ENCODE measurements around the gene KCNK13.
"Not testable (repeated sequence)": the region's sequence is repeated elsewhere in the genome, so short reads cannot be mapped to it uniquely, and the experiment has no call there.

Gene KCNK13

DNA sequence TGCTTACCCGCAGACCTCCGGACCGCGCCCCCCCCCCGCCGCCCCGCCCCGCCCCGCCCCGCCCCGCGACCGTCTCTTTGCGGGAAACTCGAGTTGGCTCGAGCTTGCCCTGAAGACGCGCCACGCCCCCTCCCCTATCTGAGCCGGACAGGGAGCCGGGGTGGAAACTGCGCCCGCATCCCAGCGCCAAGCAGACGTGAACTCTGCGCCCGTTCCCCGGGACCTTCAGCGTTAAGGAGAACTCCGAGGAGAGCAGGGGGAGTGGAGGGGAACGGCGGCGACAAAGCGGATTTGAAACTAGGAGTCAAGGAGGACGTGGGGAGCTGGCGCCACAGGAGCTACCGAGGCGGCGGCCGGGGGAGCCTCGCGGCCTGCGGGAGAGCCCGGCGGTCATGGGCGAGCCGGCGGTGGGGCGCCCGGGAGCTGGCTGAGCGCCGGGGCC lies at the start of gene KCNK13:
Gene KCNK13 (plus strand): TSS at position 310 of the 442 bp plus-strand sequence. CDS start 212 bp downstream, outside the sequence.
- Mint-ChIP-seq H3K27me3 (peaks cover 69% of the 10 kb centered on the region), H3K27ac (no peak within 1 kb of the TSS), H3K4me3 (peak within 1 kb of the TSS; percentile 74), H3K36me3 (ENCODE audit: low read depth) (no peaks in the 10 kb centered on the region), H3K9me3 (no peaks in the 10 kb centered on the region), H3K4me1 (peaks cover 21% of the 10 kb centered on the region)
- no peak for ATAC-seq
- peak; percentile 19 for DNase-seq

DNA sequence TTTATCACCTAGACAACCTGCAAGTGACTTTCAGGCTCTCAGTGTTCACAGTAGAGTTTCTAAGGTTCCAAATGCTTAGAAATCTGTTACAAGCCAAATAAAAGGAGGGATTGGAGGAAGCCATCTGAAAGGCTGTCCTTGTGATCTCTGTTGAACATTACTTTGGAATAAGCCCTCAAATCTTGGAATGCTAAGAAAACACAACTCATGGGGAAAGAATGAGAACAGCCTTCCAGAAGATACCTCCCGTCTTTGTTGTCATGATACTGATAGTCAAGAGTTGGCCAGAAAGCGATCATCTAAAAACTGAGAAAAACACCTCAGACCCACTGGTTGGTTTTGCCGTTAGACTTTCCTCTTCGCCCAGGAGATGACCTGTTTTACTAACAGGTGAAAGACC lies 44.4 kb upstream of the KCNK13 start:
- ATAC-seq (no peak), DNase-seq (no peak)
- Mint-ChIP-seq H3K27ac (no peak overlapping the region), H3K27me3 (no peaks in the 10 kb centered on the region), H3K9me3 (no peaks in the 10 kb centered on the region), H3K4me3 (no peak overlapping the region), H3K36me3 (ENCODE audit: low read depth) (peaks cover 75% of the 10 kb centered on the region), H3K4me1 (peaks cover 6% of the 10 kb centered on the region)

DNA sequence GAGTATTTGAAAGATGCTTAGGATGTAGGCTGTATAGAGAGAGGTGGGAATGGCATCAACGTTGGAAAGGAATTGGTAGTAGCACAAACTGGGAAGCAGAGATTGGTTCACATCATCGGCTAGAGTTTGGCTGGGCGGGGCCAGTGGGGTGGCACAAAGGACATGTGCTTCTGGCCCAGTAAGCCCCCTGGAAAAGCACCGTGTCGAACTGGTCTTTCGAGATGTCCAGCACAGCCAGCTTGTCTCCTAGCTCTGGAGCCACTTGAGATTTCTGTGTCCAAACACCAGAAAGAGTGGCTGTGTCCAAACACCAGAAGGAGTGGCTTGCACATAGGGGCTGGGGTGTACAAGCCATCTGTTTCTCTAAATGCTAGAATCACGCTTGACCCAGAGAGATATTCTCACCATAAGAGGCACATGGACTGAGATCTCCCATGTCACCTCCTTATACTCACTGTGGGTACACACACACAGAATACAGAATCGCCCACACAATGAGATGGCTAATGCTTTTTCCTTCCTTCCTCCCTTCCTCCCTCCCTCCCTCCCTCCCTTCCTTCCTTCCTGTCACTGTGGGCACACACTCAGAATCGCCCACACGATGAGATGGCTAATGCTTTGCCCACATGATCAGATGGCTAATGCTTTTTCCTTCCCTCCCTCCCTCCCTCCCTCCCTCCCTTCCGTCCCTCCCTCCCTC lies 41.8 kb upstream of the KCNK13 start:
- Mint-ChIP-seq H3K36me3 (ENCODE audit: low read depth) (peaks cover 74% of the 10 kb centered on the region), H3K9me3 (no peaks in the 10 kb centered on the region), H3K4me3 (no peak overlapping the region), H3K27me3 (no peaks in the 10 kb centered on the region), H3K4me1 (peaks cover 6% of the 10 kb centered on the region), H3K27ac (no peak overlapping the region)
- DNase-seq (no peak), ATAC-seq (peak; percentile 19)

DNA sequence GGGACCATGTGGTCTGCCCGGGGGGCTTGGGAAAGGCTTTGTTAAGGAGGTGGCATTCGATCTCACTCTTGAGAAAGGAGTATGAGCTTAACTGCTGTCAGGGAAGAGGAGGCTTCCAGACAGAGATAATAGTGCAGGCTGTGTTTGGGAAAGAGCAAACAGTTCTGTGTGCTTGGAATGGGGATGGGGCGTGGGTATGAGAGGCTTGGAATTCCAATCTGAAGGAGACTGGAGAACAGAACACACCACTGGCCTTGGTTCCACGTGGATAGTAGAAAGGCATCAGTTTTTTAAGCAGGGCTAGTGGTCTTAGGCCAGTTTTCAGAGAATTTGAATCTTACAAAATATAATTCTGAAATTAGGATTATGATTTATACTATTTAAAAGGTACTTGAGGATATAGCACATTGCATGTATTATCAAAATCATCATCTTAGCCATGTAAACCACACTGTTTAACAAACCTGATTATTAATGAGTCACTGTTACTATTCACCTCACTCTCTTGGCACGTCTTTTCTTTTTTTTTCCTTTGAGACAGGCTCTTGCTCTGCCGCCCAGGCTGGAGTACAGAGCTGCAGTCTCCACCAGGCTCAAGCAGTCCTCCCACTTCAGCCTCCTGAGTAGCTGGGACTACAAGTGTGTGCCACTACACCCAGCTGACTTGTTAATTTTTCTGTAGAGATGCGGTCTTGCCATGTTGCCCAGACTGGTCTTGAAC lies 38.5 kb upstream of the KCNK13 start:
- H3K9me3 Mint-ChIP-seq, result no peaks in the 10 kb centered on the region
- H3K27ac Mint-ChIP-seq, result no peak overlapping the region
- no peaks in the 10 kb centered on the region for H3K27me3 Mint-ChIP-seq
- no peak for ATAC-seq
- H3K36me3 Mint-ChIP-seq (ENCODE audit: low read depth), result peaks cover 71% of the 10 kb centered on the region
- H3K4me3 Mint-ChIP-seq, result no peak overlapping the region
- peaks cover 6% of the 10 kb centered on the region for H3K4me1 Mint-ChIP-seq
- DNase-seq, result no peak

DNA sequence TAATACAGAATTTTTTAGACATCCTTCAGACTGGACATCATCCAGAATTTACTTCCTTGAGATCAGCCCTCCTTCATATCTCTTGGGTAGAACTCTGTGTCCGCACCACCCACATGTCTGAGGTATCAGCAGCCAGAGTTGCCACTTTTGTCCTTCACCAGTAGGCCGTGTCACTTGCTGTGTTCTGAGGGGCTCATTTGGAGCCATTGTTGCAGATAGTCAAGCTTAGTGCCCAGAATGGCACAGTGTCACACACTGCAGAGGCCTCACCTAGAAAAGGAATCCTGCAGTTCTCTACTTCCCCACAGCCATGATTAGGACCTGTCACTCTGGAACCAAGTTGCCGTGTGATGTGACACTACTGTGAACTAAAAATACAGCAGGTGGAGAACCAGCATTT lies 36.9 kb upstream of the KCNK13 start:
- no peak for DNase-seq
- Mint-ChIP-seq H3K4me1 (peaks cover under 1% of the 10 kb centered on the region), H3K9me3 (no peaks in the 10 kb centered on the region), H3K4me3 (no peak overlapping the region), H3K36me3 (ENCODE audit: low read depth) (peaks cover 66% of the 10 kb centered on the region), H3K27ac (no peak overlapping the region), H3K27me3 (no peaks in the 10 kb centered on the region)
- no peak for ATAC-seq

DNA sequence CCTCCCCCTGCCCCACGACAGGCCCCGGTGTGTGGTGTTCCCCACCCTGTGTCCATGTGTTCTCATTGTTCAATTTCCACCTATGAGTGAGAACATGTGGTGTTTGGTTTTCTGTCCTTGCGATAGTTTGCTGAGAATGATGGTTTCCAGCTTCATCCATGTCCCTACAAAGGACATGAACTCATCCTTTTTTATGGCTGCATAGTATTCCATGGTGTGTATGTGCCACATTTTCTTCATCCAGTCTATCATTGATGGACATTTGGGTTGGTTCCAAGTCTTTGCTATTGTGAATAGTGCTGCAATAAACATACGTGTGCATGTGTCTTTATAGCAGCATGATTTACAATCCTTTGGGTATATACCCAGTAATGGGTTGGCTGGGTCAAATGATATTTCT lies 35.2 kb upstream of the KCNK13 start:
- H3K27ac Mint-ChIP-seq, H3K27me3 Mint-ChIP-seq, ATAC-seq, H3K9me3 Mint-ChIP-seq, H3K4me1 Mint-ChIP-seq, H3K4me3 Mint-ChIP-seq, DNase-seq: not testable (repeated sequence)
- H3K36me3 Mint-ChIP-seq (ENCODE audit: low read depth), result peaks cover 62% of the 10 kb centered on the region

DNA sequence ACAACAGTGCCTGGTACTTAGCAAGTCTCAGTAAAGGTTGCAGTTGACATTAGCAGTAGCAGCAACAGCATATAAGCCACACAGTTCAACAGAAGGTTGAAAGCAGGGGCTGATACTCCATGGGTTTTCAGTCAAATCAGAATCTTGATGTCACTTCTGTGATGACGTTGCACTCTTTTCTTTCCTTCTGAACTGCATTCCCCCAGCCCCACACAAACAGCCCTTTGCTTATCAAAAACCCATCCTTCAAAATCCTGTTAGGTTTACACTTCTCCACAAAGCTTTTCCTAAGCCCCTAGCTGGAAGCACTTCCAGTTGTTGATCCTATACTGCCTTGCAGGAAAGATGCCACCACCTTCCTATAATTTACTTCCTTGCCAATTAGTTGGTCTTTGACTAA lies 34.0 kb upstream of the KCNK13 start:
- Mint-ChIP-seq H3K4me1 (no peaks in the 10 kb centered on the region), H3K36me3 (ENCODE audit: low read depth) (peaks cover 64% of the 10 kb centered on the region)

DNA sequence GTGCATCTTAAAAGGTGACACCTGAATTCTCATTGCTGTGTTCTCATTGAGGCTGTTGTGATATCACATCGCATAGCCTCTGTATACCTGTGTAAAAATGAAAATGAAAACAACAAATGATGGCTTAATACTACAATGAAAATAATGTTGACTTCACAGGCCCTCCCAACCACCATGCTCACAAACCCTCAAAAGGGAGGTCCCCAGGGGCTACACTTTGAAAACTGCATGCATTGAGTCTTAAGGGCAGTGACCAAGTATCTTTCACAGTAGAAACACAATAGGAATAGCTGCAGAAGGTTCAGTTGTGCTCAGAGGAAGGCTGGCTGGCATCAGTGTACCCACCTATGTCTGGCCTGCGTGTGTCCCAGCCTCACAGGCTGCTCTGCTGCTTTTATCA lies 27.6 kb upstream of the KCNK13 start:
- H3K27ac Mint-ChIP-seq, result no peak overlapping the region
- no peak overlapping the region for H3K4me3 Mint-ChIP-seq
- no peak for DNase-seq
- H3K36me3 Mint-ChIP-seq (ENCODE audit: low read depth), result peaks cover 56% of the 10 kb centered on the region
- H3K9me3 Mint-ChIP-seq, result no peaks in the 10 kb centered on the region
- H3K4me1 Mint-ChIP-seq, result peaks cover 7% of the 10 kb centered on the region
- H3K27me3 Mint-ChIP-seq, result no peaks in the 10 kb centered on the region
- ATAC-seq, result peak; percentile 24

More for the DNA sequence above, 34.0 kb upstream of the KCNK13 start:
- H3K27me3 Mint-ChIP-seq, result no peaks in the 10 kb centered on the region
- DNase-seq (no peak), ATAC-seq (no peak)
- no peak overlapping the region for H3K4me3 Mint-ChIP-seq
- no peaks in the 10 kb centered on the region for H3K9me3 Mint-ChIP-seq
- H3K27ac Mint-ChIP-seq, result no peak overlapping the region

DNA sequence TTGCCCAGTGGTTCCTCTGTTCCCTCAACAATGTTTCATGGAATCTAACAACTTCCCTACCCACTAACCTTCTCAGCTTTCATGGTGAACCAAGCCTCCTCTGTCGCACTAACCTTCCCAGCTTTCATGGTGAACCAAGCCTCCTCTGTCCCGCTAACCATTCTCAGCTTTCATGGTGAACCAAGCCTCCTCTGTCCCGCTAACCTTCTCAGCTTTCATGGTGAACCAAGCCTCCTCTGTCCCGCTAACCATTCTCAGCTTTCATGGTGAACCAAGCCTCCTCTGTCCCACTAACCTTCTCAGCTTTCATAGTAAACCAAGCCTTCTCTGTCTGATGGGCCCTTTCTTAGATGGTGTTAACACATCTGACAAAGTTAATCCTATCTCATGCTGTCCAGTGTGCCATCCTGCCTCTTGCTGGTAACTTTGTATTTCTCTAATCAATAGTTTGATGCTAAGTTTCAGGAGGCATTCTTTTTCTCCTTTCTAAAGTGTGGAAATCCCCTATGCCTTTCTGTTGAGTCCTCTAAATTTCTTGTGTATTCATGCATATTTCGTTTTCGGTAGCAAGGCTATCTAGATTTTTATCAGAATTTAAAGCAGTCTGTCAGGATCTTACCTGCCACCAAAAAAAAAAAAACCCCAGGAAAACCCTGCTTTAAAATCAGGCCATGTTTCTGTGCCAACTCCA lies 26.8 kb upstream of the KCNK13 start:
- DNase-seq, result no peak
- Mint-ChIP-seq H3K27me3 (no peaks in the 10 kb centered on the region), H3K9me3 (no peaks in the 10 kb centered on the region), H3K4me3 (no peak overlapping the region), H3K36me3 (ENCODE audit: low read depth) (peaks cover 64% of the 10 kb centered on the region), H3K4me1 (peaks cover 10% of the 10 kb centered on the region), H3K27ac (peak overlapping the region; percentile 22)
- ATAC-seq, result no peak

DNA sequence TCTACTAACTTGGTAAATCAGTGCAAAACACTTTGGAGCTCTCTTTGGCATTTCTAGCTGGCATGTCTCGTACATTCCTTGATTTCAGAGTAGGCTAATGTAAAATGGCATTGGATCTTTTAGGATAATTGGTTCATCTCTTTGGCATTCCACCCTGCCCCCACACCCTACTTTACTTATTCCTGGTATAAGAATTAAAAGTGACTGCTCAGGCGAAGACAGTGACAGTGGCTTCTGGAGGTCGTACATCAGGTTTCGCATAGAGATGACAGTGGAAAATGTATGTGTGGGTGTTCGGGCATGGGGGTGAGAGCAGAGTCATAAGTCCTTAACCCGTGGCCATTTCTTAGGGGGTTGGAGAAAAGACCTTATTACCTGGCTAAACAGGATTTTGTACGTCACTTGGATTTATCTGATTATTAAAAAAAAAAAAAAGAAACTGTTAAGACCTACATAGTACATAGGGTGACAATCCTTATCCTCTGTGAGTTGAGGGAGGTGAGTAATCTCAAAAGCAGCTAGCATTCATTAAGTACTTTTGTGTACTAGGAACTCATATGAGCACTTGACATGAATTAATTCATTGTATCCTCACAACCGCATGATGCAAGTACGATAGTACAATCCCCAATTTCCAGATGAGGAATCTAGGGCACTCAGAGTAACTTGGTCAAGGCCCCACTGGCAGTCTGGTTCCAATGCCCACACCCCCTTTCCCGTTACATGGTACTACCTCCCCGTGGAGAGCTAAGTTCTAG lies 22.4 kb upstream of the KCNK13 start:
- H3K36me3 Mint-ChIP-seq (ENCODE audit: low read depth), result peaks cover 73% of the 10 kb centered on the region
- H3K9me3 Mint-ChIP-seq, result no peaks in the 10 kb centered on the region
- no peak overlapping the region for H3K4me3 Mint-ChIP-seq
- ATAC-seq (no peak), DNase-seq (no peak)
- H3K27me3 Mint-ChIP-seq, result no peaks in the 10 kb centered on the region
- H3K4me1 Mint-ChIP-seq, result peaks cover 11% of the 10 kb centered on the region
- H3K27ac Mint-ChIP-seq, result no peak overlapping the region

DNA sequence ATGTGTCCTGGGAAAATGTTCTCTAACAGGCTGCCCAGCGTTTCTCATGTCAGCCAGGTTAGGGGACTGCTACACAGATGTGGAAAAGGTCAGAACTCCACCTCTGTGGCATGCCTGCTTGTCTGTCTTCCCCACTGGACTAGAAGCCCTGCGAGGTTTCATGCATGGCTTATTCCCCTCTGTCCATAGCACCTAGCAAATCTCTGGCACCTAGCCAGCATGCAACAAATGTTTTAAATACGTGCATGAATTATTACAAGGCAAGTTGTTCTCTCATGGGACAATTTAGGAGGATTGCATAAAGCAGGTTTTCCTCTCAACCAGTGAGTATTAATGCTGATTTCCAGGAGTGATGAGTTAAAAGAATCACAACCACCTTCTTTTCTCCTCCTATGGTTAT lies 21.4 kb upstream of the KCNK13 start:
- Mint-ChIP-seq H3K27ac (no peak overlapping the region), H3K4me3 (no peak overlapping the region), H3K36me3 (ENCODE audit: low read depth) (peaks cover 71% of the 10 kb centered on the region), H3K4me1 (peaks cover 7% of the 10 kb centered on the region), H3K9me3 (no peaks in the 10 kb centered on the region), H3K27me3 (no peaks in the 10 kb centered on the region)
- ATAC-seq (no peak), DNase-seq (no peak)

DNA sequence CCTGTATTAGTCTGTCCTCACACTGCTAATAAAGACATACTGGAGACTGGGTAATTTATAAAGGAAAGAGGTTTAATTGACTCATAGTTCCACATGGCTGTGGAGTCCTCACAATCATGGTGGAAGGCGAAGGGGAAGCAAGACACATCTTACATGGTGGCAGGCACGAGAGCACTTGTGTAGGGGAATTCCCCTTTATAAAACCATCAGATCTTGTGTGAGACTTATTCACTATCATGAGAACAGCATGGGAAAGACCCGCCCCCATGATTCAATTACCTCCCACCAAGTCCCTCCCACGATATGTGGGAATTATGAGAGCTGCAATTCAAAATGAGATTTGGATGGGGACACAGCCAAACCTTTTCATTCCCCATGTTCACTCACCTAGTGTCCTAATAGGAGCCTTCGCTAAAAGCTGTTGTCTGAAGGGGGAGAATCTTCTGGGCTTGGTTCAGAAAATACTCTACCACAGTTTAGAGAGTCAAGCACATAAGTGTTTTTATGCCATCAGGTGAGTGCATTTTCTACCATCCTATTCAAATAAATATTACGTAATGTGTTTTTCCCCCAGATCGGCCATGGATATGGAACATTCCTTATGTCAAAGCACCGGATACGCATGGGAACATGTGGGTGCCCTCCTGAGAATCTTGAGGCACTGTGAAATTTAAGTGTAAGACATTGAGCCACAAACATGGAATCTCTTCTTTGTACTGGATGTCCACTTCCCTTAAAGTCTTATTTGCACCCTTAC lies 19.1 kb upstream of the KCNK13 start:
- Mint-ChIP-seq H3K36me3 (ENCODE audit: low read depth) (peaks cover 78% of the 10 kb centered on the region), H3K27me3 (no peaks in the 10 kb centered on the region), H3K4me1 (peaks cover 7% of the 10 kb centered on the region), H3K4me3 (no peak overlapping the region), H3K27ac (no peak overlapping the region), H3K9me3 (no peaks in the 10 kb centered on the region)
- DNase-seq (no peak), ATAC-seq (no peak)

DNA sequence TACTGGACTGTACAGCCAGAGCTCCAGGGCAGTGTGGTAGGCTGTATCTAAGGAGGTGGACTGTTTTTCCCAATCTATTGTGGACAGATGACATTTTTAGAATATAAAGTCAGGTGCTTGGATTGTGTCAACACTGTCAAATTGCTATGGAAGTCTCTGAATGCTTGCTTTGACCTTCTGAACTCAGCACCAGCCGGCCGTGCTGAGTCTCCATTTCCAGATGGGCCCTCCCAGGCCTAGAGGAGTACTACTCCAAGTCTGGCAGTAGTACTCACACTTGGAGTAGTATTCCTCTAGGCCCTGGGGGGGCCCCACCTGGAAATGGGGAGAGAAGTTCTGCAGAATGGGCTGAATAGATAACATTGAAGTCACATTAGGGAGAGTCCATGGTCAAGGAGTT lies 16.2 kb upstream of the KCNK13 start:
- Mint-ChIP-seq H3K9me3 (no peaks in the 10 kb centered on the region), H3K4me1 (peaks cover 3% of the 10 kb centered on the region), H3K36me3 (ENCODE audit: low read depth) (peaks cover 56% of the 10 kb centered on the region), H3K27ac (no peak overlapping the region), H3K4me3 (no peak overlapping the region), H3K27me3 (no peaks in the 10 kb centered on the region)
- ATAC-seq, result no peak
- DNase-seq, result no peak

DNA sequence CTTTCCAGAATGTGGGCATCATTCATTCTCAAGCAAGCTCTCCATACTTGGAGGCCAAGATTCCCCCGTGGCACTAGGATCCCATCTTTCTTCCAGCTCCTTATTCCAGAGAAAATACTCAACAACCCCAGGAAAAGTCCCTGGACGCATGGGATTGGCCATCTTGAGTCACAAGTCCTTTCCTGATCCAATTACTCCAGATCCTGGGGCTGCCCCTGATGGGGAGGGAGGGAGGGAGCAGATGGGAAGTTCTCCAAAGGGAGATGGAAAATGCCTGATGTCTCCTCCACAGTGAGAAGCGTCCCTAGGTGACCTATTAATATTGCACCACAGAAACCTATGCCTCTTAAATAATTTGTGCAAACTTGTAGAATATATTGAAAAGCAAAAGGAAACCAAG lies 12.4 kb upstream of the KCNK13 start:
- no peak for DNase-seq
- peaks cover 17% of the 10 kb centered on the region for H3K27me3 Mint-ChIP-seq
- no peaks in the 10 kb centered on the region for H3K4me1 Mint-ChIP-seq
- peaks cover 22% of the 10 kb centered on the region for H3K36me3 Mint-ChIP-seq (ENCODE audit: low read depth)
- no peak for ATAC-seq
- no peak overlapping the region for H3K27ac Mint-ChIP-seq
- H3K4me3 Mint-ChIP-seq, result no peak overlapping the region
- no peaks in the 10 kb centered on the region for H3K9me3 Mint-ChIP-seq
